ENCODE results near the gene ASXL3. TPM values are rescaled to one million over a fixed set of nuclear protein-coding genes. Genes with fewer than 3 reads are reported as not detected.

Gene ASXL3
- total RNA-seq = not detected
- not detected for polyA plus RNA-seq

DNA sequence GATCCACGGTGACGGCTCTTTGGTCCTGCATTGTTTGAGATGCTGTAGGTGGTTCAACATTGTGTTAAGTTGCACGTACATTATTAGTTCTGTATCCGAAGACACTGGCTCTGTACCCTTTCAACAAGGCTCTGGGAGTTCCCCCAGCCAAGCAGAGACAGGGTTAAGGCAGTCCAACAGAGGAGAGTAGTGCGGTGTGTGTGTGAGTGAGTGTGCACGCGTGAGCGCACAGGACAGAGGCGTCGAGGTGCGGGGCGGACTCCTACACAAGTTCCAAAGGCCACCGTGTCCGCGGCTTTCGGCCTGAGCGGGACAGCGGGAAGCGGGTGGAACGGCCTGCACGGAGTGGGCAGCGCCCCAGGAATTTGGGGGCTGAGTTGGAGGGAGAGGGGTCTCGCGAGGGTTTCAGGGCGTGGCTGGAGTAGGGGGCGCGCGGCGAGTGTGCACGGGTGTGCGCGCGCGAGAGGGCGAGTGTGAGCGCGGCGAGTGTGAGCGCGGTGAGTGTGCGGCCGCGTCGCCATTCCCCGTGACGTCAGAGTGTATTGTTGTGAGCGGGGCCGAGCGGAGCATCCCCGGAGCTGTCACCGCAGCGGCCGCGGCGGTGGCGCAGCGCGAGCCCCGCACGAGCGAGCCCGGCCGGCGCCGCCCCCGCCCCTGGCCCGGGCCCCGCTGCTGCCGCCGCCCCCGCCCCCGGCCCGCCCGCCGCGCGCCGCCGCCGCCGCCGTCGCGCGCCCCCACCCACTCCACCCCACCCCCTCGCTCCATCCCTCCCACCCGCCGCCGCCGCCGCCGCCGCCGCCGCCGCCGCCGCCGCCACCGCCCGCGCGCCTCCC, at the start of gene ASXL3:
ASXL3 (plus strand) TSS at position 535 of the 833 bp plus-strand sequence. CDS start 413 bp downstream, outside the sequence.
- ChIA-PET CTCF (no interaction called here), POLR2A (no interaction called here)
- no peak within 1 kb of the TSS for H3K4me3 ChIP-seq (ENCODE audit: low read length)

GRCh38 chr18:33532978-33533377, 45.0 kb upstream of the ASXL3 start:
- Mint-ChIP-seq H3K27ac (no peak overlapping the region), H3K4me3 (no peak overlapping the region), H3K9me3 (peaks cover 13 to 49% (median 27%) of the 10 kb centered on the region in 5 donors), H3K36me3 (no peaks in the 10 kb centered on the region), H3K27me3 (no peaks in the 10 kb centered on the region), H3K4me1 (no peaks in the 10 kb centered on the region)
- Histone ChIP-seq H3K4me1 (ENCODE audit: insufficient read depth, low read length) (no peaks in the 10 kb centered on the region), H3K4me3 (ENCODE audit: low read length) (no peak overlapping the region), H3K27ac (ENCODE audit: low read depth, low read length) (no peak overlapping the region), H3K27me3 (ENCODE audit: insufficient read depth, low read length, poor library complexity, severe bottlenecking) (no peaks in the 10 kb centered on the region), H3K36me3 (ENCODE audit: insufficient read depth, low read length) (no peaks in the 10 kb centered on the region), H3K9me3 (ENCODE audit: low read length) (no peaks in the 10 kb centered on the region)
- no peak for DNase-seq
- CTCF ChIA-PET = no interaction called here
- POLR2A ChIA-PET = no interaction called here

More for the DNA sequence above, at the start of gene ASXL3:
- H3K27me3 Mint-ChIP-seq = peaks cover 0 to 5% of the 10 kb centered on the region in 2 donors
- H3K4me3 Mint-ChIP-seq = peak within 1 kb of the TSS in 4 of 7 donors; percentile 28 to 66 (median 45)
- DNase-seq = no peak
- no peaks in the 10 kb centered on the region for H3K27me3 ChIP-seq (ENCODE audit: insufficient read depth, low read length, poor library complexity, severe bottlenecking)
- H3K36me3 ChIP-seq (ENCODE audit: insufficient read depth, low read length) = no peaks in the 10 kb centered on the region
- peaks cover 3 to 17% (median 8%) of the 10 kb centered on the region in 5 donors for H3K9me3 Mint-ChIP-seq
- no peaks in the 10 kb centered on the region for H3K9me3 ChIP-seq (ENCODE audit: low read length)
- H3K4me1 ChIP-seq (ENCODE audit: insufficient read depth, low read length) = no peaks in the 10 kb centered on the region
- peaks cover 1 to 4% (median 4%) of the 10 kb centered on the region in 3 donors for H3K4me1 Mint-ChIP-seq
- no peak within 1 kb of the TSS for H3K27ac ChIP-seq (ENCODE audit: low read depth, low read length)
- no peaks in the 10 kb centered on the region for H3K36me3 Mint-ChIP-seq
- no peak within 1 kb of the TSS for H3K27ac Mint-ChIP-seq

- Mint-ChIP-seq H3K9me3 (peaks cover 9 to 39% (median 17%) of the 10 kb centered on the region in 5 donors), H3K4me1 (no peaks in the 10 kb centered on the region), H3K27ac (no peak overlapping the region), H3K36me3 (no peaks in the 10 kb centered on the region), H3K27me3 (no peaks in the 10 kb centered on the region), H3K4me3 (no peak overlapping the region)
- CTCF ChIA-PET = no interaction called here
- Histone ChIP-seq H3K4me3 (ENCODE audit: low read length) (no peak overlapping the region), H3K36me3 (ENCODE audit: insufficient read depth, low read length) (no peaks in the 10 kb centered on the region), H3K27me3 (ENCODE audit: insufficient read depth, low read length, poor library complexity, severe bottlenecking) (no peaks in the 10 kb centered on the region), H3K27ac (ENCODE audit: low read depth, low read length) (no peak overlapping the region), H3K4me1 (ENCODE audit: insufficient read depth, low read length) (no peaks in the 10 kb centered on the region), H3K9me3 (ENCODE audit: low read length) (no peaks in the 10 kb centered on the region)
- DNase-seq = no peak
- POLR2A ChIA-PET = no interaction called here
These were observed 41.1 kb upstream of the ASXL3 start for GRCh38 chr18:33536904-33537303.

DNA sequence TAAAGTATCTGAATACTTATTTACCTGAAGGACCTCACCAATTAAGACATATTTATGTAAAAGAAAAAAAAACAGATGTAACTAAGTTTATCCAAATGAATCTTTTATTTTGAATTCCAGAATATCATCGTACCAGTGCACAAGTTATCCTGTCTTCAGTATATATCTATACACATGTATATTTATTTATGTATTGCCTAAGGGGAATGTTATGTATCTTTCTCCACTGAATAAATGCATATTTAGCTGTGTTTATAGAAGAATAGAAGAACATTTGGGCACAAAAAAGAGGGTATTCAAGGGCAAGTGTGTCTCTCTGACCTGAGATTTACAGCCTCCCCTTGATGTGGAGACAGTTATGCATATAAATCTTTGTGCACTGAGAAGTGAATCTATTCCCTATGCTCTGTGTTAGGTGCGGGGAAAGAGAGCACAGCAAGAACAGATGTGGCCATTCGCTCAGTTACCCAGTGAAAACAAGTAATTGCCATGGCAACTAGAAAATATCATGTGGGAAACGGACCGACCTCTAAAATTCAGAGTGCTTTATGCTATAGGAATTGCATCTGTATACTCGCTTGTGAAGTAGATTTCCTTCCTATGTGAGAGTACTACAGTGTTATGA, 39.5 kb upstream of the ASXL3 start:
- Histone ChIP-seq H3K4me1 (ENCODE audit: insufficient read depth, low read length) (no peaks in the 10 kb centered on the region), H3K36me3 (ENCODE audit: insufficient read depth, low read length) (no peaks in the 10 kb centered on the region), H3K27ac (ENCODE audit: low read depth, low read length) (no peak overlapping the region), H3K4me3 (ENCODE audit: low read length) (no peak overlapping the region), H3K27me3 (ENCODE audit: insufficient read depth, low read length, poor library complexity, severe bottlenecking) (no peaks in the 10 kb centered on the region), H3K9me3 (ENCODE audit: low read length) (no peaks in the 10 kb centered on the region)
- ChIA-PET CTCF (no interaction called here), POLR2A (no interaction called here)
- H3K4me3 Mint-ChIP-seq = no peak overlapping the region
- no peaks in the 10 kb centered on the region for H3K4me1 Mint-ChIP-seq
- H3K27ac Mint-ChIP-seq = no peak overlapping the region
- H3K36me3 Mint-ChIP-seq = no peaks in the 10 kb centered on the region
- H3K27me3 Mint-ChIP-seq = no peaks in the 10 kb centered on the region
- no peak for DNase-seq
- peaks cover 8 to 34% (median 14%) of the 10 kb centered on the region in 5 donors for H3K9me3 Mint-ChIP-seq

GRCh38 chr18:33540392-33540791, 37.6 kb upstream of the ASXL3 start:
- no peaks in the 10 kb centered on the region for H3K4me1 Mint-ChIP-seq
- Histone ChIP-seq H3K27ac (ENCODE audit: low read depth, low read length) (no peak overlapping the region), H3K36me3 (ENCODE audit: insufficient read depth, low read length) (no peaks in the 10 kb centered on the region), H3K27me3 (ENCODE audit: insufficient read depth, low read length, poor library complexity, severe bottlenecking) (no peaks in the 10 kb centered on the region), H3K4me1 (ENCODE audit: insufficient read depth, low read length) (no peaks in the 10 kb centered on the region), H3K4me3 (ENCODE audit: low read length) (no peak overlapping the region), H3K9me3 (ENCODE audit: low read length) (no peaks in the 10 kb centered on the region)
- DNase-seq = no peak
- no peak overlapping the region for H3K4me3 Mint-ChIP-seq
- no peaks in the 10 kb centered on the region for H3K27me3 Mint-ChIP-seq
- H3K36me3 Mint-ChIP-seq = no peaks in the 10 kb centered on the region
- CTCF ChIA-PET = no interaction called here
- no peak overlapping the region for H3K27ac Mint-ChIP-seq
- peaks cover 6 to 41% (median 11%) of the 10 kb centered on the region in 5 donors for H3K9me3 Mint-ChIP-seq
- POLR2A ChIA-PET = no interaction called here

- Mint-ChIP-seq H3K27ac (no peak overlapping the region), H3K27me3 (no peaks in the 10 kb centered on the region), H3K4me1 (no peaks in the 10 kb centered on the region), H3K4me3 (no peak overlapping the region), H3K36me3 (no peaks in the 10 kb centered on the region), H3K9me3 (peaks cover 6 to 37% (median 11%) of the 10 kb centered on the region in 5 donors)
- no peaks in the 10 kb centered on the region for H3K27me3 ChIP-seq (ENCODE audit: insufficient read depth, low read length, poor library complexity, severe bottlenecking)
- H3K27ac ChIP-seq (ENCODE audit: low read depth, low read length) = no peak overlapping the region
- no peak for DNase-seq
- H3K36me3 ChIP-seq (ENCODE audit: insufficient read depth, low read length) = no peaks in the 10 kb centered on the region
- CTCF ChIA-PET = no interaction called here
- no peaks in the 10 kb centered on the region for H3K9me3 ChIP-seq (ENCODE audit: low read length)
- no peak overlapping the region for H3K4me3 ChIP-seq (ENCODE audit: low read length)
- H3K4me1 ChIP-seq (ENCODE audit: insufficient read depth, low read length) = no peaks in the 10 kb centered on the region
- POLR2A ChIA-PET = no interaction called here
These were observed 36.7 kb upstream of the ASXL3 start for GRCh38 chr18:33541316-33541715.

- no peaks in the 10 kb centered on the region for H3K36me3 ChIP-seq (ENCODE audit: insufficient read depth, low read length)
- H3K27ac Mint-ChIP-seq = no peak overlapping the region
- no peaks in the 10 kb centered on the region for H3K27me3 ChIP-seq (ENCODE audit: insufficient read depth, low read length, poor library complexity, severe bottlenecking)
- H3K4me1 Mint-ChIP-seq = no peaks in the 10 kb centered on the region
- H3K4me3 Mint-ChIP-seq = no peak overlapping the region
- H3K9me3 ChIP-seq (ENCODE audit: low read length) = peaks cover 4% of the 10 kb centered on the region
- H3K4me3 ChIP-seq (ENCODE audit: low read length) = no peak overlapping the region
- POLR2A ChIA-PET = no interaction called here
- H3K36me3 Mint-ChIP-seq = no peaks in the 10 kb centered on the region
- DNase-seq = no peak
- peaks cover 5 to 13% (median 9%) of the 10 kb centered on the region in 5 donors for H3K9me3 Mint-ChIP-seq
- H3K4me1 ChIP-seq (ENCODE audit: insufficient read depth, low read length) = no peaks in the 10 kb centered on the region
- H3K27me3 Mint-ChIP-seq = no peaks in the 10 kb centered on the region
- CTCF ChIA-PET = no interaction called here
- H3K27ac ChIP-seq (ENCODE audit: low read depth, low read length) = no peak overlapping the region
These were observed 21.2 kb upstream of the ASXL3 start for GRCh38 chr18:33556846-33557245.

DNA sequence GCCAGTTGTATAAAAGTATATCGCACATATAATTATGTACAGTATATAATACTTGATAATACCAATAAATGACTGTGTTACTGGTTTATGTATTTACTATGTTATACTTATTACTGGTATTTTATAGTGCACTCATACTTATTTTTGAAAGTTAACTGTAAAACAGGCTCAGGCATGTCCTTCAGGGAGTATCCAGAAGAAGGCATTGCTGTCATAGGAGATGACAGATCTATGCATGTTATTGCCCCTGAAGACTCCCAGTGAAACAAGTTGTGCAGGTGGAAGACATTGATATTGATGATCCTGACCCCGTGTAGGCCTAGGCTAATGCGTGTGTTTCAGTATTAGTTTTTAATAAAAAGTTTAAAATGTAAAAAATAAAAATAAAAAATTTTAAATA, 20.3 kb upstream of the ASXL3 start:
- no peak for DNase-seq

More for the DNA sequence above, 20.3 kb upstream of the ASXL3 start:
- Mint-ChIP-seq H3K27me3 (no peaks in the 10 kb centered on the region), H3K4me3 (no peak overlapping the region), H3K9me3 (peaks cover 5 to 13% (median 11%) of the 10 kb centered on the region in 5 donors), H3K4me1 (no peaks in the 10 kb centered on the region), H3K27ac (no peak overlapping the region), H3K36me3 (no peaks in the 10 kb centered on the region)
- POLR2A ChIA-PET = no interaction called here
- peaks cover 4% of the 10 kb centered on the region for H3K9me3 ChIP-seq (ENCODE audit: low read length)
- H3K4me3 ChIP-seq (ENCODE audit: low read length) = no peak overlapping the region
- H3K4me1 ChIP-seq (ENCODE audit: insufficient read depth, low read length) = no peaks in the 10 kb centered on the region
- CTCF ChIA-PET = no interaction called here
- no peaks in the 10 kb centered on the region for H3K36me3 ChIP-seq (ENCODE audit: insufficient read depth, low read length)
- H3K27ac ChIP-seq (ENCODE audit: low read depth, low read length) = no peak overlapping the region
- H3K27me3 ChIP-seq (ENCODE audit: insufficient read depth, low read length, poor library complexity, severe bottlenecking) = no peaks in the 10 kb centered on the region

Measured in CD8-positive, alpha-beta memory T cell (primary cell).